Anterior cingulate cortex (tissue), 58 donors: Measurements from ENCODE around the gene HDAC10.

Experiments used
- DNase-seq, 58 donors: peaks; one replicate each; lab custom pipeline; 2025; lab: John Stamatoyannopoulos, UW

The HDAC10 gene

GRCh38 chr22:50221410-50222300, 29.4 kb downstream of the HDAC10 start:
- DNase-seq = no peak

GRCh38 chr22:50220603-50221409, 30.3 kb downstream of the HDAC10 start:
- DNase-seq = no peak

GRCh38 chr22:50219800-50220602, 31.1 kb downstream of the HDAC10 start:
- no peak for DNase-seq

- DNase-seq = peak in 20 of 58 donors; percentile 19 to 71 (median 40)
These were observed 31.9 kb downstream of the HDAC10 start for GRCh38 chr22:50218996-50219727.

- DNase-seq = no peak
These were observed 32.7 kb downstream of the HDAC10 start for GRCh38 chr22:50218153-50218995.

- no peak for DNase-seq
These were observed 33.4 kb downstream of the HDAC10 start for GRCh38 chr22:50217543-50218152.

DNA sequence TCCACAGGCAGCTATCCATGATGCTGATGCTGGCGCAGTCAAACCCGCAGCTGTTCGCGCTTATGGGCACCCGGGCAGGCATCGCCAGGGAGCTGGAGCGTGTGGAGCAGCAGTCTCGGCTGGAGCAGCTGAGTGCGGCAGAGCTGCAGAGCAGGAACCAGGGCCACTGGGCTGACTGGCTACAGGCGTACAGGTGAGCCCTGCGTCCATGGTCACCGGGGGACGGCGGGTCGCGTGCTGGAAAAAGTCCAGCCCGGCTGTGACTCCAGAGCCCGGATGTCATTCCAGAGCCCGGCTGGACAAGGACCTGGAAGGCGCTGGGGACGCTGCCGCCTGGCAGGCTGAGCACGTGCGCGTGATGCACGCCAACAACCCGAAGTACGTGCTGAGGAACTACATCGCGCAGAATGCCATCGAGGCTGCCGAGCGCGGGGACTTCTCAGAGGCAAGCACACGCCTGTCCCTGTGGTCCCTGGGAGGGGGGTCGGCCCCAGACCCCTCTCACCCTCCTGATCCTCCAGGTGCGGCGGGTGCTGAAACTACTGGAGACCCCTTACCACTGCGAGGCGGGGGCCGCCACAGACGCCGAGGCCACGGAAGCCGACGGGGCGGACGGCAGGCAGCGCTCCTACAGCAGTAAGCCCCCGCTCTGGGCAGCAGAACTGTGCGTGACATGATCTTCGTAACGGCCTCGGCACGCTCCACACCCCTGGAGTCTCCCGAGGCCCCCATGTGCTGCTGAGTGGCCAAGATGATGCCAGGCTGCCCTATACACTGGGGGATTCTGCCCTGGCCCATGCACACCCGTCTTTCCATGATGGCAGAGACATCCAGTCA, 34.2 kb downstream of the HDAC10 start:
- DNase-seq = no peak

GRCh38 chr22:50216055-50216683, 34.9 kb downstream of the HDAC10 start:
- no peak for DNase-seq

- no peak for DNase-seq
These were observed 35.6 kb downstream of the HDAC10 start for GRCh38 chr22:50215297-50216054.

DNA sequence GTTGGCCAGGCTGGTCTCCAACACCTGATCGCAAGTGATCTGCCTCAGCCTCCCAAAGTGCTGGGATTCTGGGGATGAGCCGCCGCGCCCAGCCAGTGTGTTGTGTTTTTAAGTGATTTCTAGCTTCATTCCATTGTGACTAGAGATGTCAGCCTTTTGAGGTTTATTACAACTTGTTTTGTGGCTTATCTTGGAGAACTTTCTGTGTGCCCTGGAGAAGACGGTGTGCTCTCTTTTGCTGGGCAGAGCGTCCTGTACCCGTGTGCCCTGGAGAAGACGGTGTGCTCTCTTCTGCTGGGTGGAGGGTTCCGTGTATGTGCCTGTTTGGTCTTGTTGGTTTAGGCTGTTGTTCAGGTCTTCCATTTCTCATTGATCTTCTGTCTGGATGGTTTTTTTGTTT, 37.8 kb downstream of the HDAC10 start:
- no peak for DNase-seq

DNA sequence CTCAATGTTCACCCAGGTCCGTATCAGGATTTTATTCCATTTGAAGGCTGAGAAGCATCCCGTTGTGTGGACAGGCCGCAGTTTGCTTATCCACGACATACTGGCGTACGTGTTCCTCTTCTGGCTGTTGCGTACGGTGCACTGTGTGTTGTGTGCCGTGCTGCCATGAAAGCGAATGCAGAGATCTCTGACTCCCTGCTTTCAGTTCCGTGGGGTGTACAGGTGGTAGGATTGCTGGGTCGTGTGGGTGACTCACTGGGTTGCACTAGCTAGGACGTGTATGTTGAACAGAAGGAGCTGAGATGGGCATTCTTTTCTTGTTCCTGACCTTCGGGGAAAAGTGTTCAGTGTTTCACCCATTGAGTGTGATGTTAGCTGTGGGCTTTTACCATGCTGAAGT, 39.9 kb downstream of the HDAC10 start:
- no peak for DNase-seq

GRCh38 chr22:50210378-50211139, 40.5 kb downstream of the HDAC10 start:
- no peak for DNase-seq

- peak in 27 of 58 donors; percentile 15 to 73 (median 40) for DNase-seq
These were observed 41.2 kb downstream of the HDAC10 start for GRCh38 chr22:50209893-50210292.

DNA sequence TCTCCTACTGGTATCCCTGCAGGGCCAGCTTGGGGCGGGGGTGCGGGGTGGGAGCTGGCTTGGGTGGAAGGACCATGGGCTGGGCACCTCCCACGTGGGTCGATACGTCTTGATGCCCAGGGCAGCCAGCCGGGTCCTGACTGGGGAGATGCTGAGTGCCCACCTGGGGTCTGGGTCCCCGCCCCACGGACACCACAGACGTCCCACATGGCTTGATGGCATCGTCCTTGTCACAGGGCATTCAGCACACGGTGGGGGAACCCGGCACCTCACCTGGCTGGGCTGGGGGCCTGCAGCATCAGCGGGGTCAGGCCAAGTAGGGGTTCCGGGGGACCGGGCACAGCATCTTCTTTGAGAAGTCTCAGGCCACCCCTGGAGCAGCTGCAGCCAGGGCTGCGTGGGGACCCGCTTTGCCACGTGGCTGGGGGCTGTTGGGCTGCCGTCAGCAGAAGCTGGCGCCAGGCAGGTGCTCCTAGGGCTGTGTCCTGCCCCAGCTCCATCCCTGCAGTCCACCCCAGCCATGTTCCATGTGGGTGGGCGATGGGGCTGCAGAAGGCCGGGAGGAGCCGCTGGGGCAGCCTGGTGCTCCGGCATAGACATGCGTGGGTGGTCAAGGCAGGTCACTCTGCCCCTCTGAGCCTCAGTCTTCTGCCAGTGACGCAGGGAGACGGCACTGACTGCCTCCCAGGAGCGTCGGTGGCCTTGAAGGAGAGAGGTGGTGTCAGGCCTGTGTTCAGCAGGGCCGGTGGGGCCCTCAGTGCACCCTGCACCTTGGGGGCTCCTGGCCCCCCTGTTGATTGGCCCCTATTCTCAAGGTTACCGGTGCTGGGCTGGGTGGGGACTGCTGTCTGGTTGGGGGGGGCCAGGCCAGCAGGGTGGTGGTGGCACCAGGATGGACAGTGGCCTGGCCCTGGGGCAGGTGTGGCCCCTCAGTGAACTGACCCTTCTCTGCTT, 41.8 kb downstream of the HDAC10 start:
- DNase-seq = no peak
